IMR-90 (cell line): ENCODE data around the gene NWD2.

Experiments used
- BHLHE40 ChIP-seq: fragments of 150-350 bp; IDR thresholded peaks from 2 replicates; pipeline ENCODE4 v1.6.1; 2016; ENCODE audit warnings: mild to moderate bottlenecking, low read depth, low read length
- CEBPB ChIP-seq: IDR thresholded peaks from 2 replicates; pipeline ENCODE4 v1.6.1; 2012; ENCODE audit warnings: low read depth, low read length, improper control_type of control experiment
- CHD1 ChIP-seq: IDR thresholded peaks from 2 replicates; pipeline ENCODE4 v1.6.1; 2012; ENCODE audit warnings: low read depth, low read length, improper control_type of control experiment
- FOS ChIP-seq: fragments of 150-350 bp; IDR thresholded peaks from 2 replicates; pipeline ENCODE4 v1.6.1; 2016; ENCODE audit warnings: low read depth, low read length
- MAFK ChIP-seq: IDR thresholded peaks from 2 replicates; pipeline ENCODE4 v1.6.1; 2012; ENCODE audit warnings: low read depth, low read length, improper control_type of control experiment
- MAZ ChIP-seq: IDR thresholded peaks from 2 replicates; pipeline ENCODE4 v1.6.1; 2012; ENCODE audit warnings: low read depth, mild to moderate bottlenecking, low read length, improper control_type of control experiment, moderate library complexity, borderline replicate concordance
- POLR2A ChIP-seq: IDR thresholded peaks from 2 replicates; pipeline ENCODE4 v1.6.1; 2012; ENCODE audit warnings: mild to moderate bottlenecking, low read depth, low read length
- RAD21 ChIP-seq: IDR thresholded peaks from 2 replicates; pipeline ENCODE4 v1.6.1; 2012; ENCODE audit warnings: low read length, improper control_type of control experiment
- TF ChIP-seq, protein P1 (sequence below): conservative IDR thresholded peaks from 2 replicates; pipeline ENCODE4 v1.5.1; 2012; ENCODE audit warnings: mild to moderate bottlenecking, low read depth, low read length, improper control_type of control experiment
- TF ChIP-seq, protein P2 (sequence below): fragments of 150-350 bp; IDR thresholded peaks from 2 replicates; pipeline ENCODE4 v1.6.1; 2017; ENCODE audit warnings: mild to moderate bottlenecking, antibody characterized with exemption, low read length, low read depth

DNA sequence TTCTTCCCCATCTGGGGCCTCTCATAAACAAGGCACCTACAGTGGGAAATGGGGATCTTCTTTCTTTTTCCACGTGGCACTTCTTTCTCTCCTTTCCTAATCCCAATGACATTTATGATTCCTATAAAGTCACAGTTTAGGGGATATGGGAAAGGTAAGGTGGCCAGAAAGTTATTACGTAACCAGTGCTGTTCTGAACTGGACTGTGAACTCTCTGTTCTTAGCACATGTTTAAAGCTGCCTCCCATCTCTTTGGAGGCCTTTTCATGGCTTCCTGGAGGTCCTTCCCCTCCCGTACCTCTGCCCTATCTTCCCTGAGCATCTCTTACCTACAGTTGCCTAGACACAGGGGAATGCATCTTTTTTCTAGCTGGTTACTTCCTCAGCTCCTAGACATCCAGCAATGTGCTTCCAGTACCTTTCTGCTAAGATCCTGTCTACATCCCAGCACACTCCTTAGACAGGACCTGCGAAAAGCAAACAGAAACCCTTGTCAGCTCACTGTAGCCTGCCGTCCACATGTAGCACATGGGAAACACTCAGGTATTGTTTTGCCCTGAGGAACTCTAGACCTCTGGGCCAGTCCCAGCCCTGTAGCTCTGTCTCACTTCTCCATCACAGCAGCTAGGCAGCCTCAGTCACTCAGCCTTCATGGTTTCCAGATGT lies 195.4 kb downstream of the NWD2 start:
- TF ChIP-seq MAZ (no peak), RAD21 (no peak), POLR2A (no peak), FOS (no peak), BHLHE40 (no peak), CEBPB (no peak), MAFK (no peak), CHD1 (no peak)
- TF ChIP-seq, protein P1, sequence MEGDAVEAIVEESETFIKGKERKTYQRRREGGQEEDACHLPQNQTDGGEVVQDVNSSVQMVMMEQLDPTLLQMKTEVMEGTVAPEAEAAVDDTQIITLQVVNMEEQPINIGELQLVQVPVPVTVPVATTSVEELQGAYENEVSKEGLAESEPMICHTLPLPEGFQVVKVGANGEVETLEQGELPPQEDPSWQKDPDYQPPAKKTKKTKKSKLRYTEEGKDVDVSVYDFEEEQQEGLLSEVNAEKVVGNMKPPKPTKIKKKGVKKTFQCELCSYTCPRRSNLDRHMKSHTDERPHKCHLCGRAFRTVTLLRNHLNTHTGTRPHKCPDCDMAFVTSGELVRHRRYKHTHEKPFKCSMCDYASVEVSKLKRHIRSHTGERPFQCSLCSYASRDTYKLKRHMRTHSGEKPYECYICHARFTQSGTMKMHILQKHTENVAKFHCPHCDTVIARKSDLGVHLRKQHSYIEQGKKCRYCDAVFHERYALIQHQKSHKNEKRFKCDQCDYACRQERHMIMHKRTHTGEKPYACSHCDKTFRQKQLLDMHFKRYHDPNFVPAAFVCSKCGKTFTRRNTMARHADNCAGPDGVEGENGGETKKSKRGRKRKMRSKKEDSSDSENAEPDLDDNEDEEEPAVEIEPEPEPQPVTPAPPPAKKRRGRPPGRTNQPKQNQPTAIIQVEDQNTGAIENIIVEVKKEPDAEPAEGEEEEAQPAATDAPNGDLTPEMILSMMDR: no peak
- TF ChIP-seq, protein P2, sequence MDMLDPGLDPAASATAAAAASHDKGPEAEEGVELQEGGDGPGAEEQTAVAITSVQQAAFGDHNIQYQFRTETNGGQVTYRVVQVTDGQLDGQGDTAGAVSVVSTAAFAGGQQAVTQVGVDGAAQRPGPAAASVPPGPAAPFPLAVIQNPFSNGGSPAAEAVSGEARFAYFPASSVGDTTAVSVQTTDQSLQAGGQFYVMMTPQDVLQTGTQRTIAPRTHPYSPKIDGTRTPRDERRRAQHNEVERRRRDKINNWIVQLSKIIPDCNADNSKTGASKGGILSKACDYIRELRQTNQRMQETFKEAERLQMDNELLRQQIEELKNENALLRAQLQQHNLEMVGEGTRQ: no peak
